Cerebellar cortex (tissue), 1 donor: ENCODE results near the gene DLST.
"Not testable (repeated sequence)": the region's sequence is repeated elsewhere in the genome, so short reads cannot be mapped to it uniquely, and the experiment has no call there.

ENCODE experiments used
- DNase-seq: peaks from one replicate; pipeline ENCODE4 v3.0.0-alpha.2; 2015; ENCODE audit warnings: low spot score

The DLST gene

GRCh38 chr14:74917646-74918081, 35.9 kb downstream of the DLST start:
- DNase-seq: no peak

GRCh38 chr14:74918380-74918779, 36.7 kb downstream of the DLST start:
- DNase-seq: no peak

- no peak for DNase-seq
Observed at GRCh38 chr14:74919421-74920165, 37.9 kb downstream of the DLST start.

GRCh38 chr14:74920281-74920680, 38.6 kb downstream of the DLST start:
- DNase-seq: no peak

GRCh38 chr14:74921053-74921620, 39.4 kb downstream of the DLST start:
- DNase-seq: no peak

GRCh38 chr14:74921987-74922751, 40.5 kb downstream of the DLST start:
- DNase-seq: no peak

- DNase-seq: peak; percentile 95
Observed at GRCh38 chr14:74922752-74923401, 41.2 kb downstream of the DLST start, which contains the start of gene RPS6KL1. RPS6KL1 (minus strand) TSS chr14:74923260; CDS start chr14:74921541, 1,719 bp downstream.

- DNase-seq: no peak
Observed at GRCh38 chr14:74924061-74924460, 42.3 kb downstream of the DLST start.

- no peak for DNase-seq
Observed at GRCh38 chr14:74927225-74927624, 45.5 kb downstream of the DLST start.

GRCh38 chr14:74929242-74929641, 47.5 kb downstream of the DLST start:
- no peak for DNase-seq

GRCh38 chr14:74931744-74932143, 50.0 kb downstream of the DLST start:
- DNase-seq: not testable (repeated sequence)

- no peak for DNase-seq
Observed at GRCh38 chr14:74932401-74932901, 50.7 kb downstream of the DLST start.

GRCh38 chr14:74932936-74933335, 51.2 kb downstream of the DLST start:
- DNase-seq: not testable (repeated sequence)

GRCh38 chr14:74934041-74934440, 52.3 kb downstream of the DLST start:
- DNase-seq: no peak

GRCh38 chr14:74934476-74935359, 53.0 kb downstream of the DLST start:
- DNase-seq: no peak

- DNase-seq: no peak
Observed at GRCh38 chr14:74935360-74935680, 53.6 kb downstream of the DLST start.

GRCh38 chr14:74936151-74936550, 54.4 kb downstream of the DLST start:
- DNase-seq: no peak

GRCh38 chr14:74936731-74937130, 55.0 kb downstream of the DLST start:
- no peak for DNase-seq

GRCh38 chr14:74937171-74937570, 55.5 kb downstream of the DLST start:
- no peak for DNase-seq

GRCh38 chr14:74938531-74939495, 57.1 kb downstream of the DLST start:
- DNase-seq: no peak
